ENCODE measurements around the gene COL13A1.

DNA sequence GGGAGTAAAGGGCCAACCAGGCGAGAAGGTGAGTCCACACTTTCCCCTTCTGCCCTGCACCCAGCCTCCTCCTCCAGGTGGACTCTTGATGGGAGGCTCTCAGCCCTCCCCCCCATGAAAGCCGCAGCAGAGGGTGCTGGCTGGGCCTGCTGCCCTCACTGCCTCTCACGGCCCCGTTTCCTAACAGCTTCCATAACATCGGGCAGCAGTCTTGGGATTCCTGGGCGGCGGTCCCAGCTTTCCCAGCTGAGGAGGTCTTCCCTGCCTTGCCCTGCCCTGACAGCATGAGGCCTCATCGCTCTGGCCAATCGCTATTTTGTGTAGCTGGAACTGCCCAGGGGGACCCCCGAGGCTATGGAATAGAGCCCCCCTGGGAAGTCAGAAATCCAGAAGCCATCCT, 76.3 kb downstream of the COL13A1 start:
- TF ChIP-seq, protein P1, sequence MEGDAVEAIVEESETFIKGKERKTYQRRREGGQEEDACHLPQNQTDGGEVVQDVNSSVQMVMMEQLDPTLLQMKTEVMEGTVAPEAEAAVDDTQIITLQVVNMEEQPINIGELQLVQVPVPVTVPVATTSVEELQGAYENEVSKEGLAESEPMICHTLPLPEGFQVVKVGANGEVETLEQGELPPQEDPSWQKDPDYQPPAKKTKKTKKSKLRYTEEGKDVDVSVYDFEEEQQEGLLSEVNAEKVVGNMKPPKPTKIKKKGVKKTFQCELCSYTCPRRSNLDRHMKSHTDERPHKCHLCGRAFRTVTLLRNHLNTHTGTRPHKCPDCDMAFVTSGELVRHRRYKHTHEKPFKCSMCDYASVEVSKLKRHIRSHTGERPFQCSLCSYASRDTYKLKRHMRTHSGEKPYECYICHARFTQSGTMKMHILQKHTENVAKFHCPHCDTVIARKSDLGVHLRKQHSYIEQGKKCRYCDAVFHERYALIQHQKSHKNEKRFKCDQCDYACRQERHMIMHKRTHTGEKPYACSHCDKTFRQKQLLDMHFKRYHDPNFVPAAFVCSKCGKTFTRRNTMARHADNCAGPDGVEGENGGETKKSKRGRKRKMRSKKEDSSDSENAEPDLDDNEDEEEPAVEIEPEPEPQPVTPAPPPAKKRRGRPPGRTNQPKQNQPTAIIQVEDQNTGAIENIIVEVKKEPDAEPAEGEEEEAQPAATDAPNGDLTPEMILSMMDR (conservative IDR thresholded peaks at IDR 0.05 in 1 of 2, IDR thresholded peaks at IDR 0.05 in 1 of 2; ENCODE audit: low read depth in 1 of 2, low read length in 2 of 2) = no peak
- TF ChIP-seq EZH2 (IDR thresholded peaks at IDR 0.05; ENCODE audit: low read length, missing control alignments) = no peak
